Right renal pelvis (tissue), 4 donors: ENCODE data around the gene S100A7. TPM values are rescaled to one million over a fixed set of nuclear protein-coding genes. Genes with fewer than 3 reads are reported as not detected.
"Not testable (repeated sequence)": the region's sequence is repeated elsewhere in the genome, so short reads cannot be mapped to it uniquely, and the experiment has no call there.

Source experiments
- DNase-seq, 4 donors: peaks; one replicate each; pipeline ENCODE4 v3.0.0-alpha.2; 2013; ENCODE audit warnings: low read depth in 4 of 4, low spot score in 3 of 4, missing footprints in 1 of 4
- polyA plus RNA-seq, 4 donors: library from polyadenylated mRNA; unstranded; fragments of 120-200 nt; gene quantifications; one replicate each; pipeline ENCODE4 v1.2.1, GENCODE V29; 2013; ENCODE audit not compliant: insufficient read length in 4 of 4

The S100A7 gene
- polyA plus RNA-seq, 4 donors: 0.21 to 0.96 (median 0.67) TPM; not detected in 1

GRCh38 chr1:153478047-153478691, 17.7 kb upstream of the S100A7 start:
- no peak for DNase-seq

- DNase-seq: no peak
These were observed 16.1 kb upstream of the S100A7 start for GRCh38 chr1:153476491-153477093.

GRCh38 chr1:153475282-153475681, 14.8 kb upstream of the S100A7 start:
- DNase-seq: no peak

GRCh38 chr1:153474347-153474746, 13.9 kb upstream of the S100A7 start:
- no peak for DNase-seq

- no peak for DNase-seq
These were observed 10.3 kb upstream of the S100A7 start for GRCh38 chr1:153470707-153471106.

GRCh38 chr1:153466908-153467307, 6.5 kb upstream of the S100A7 start:
- DNase-seq: no peak

- DNase-seq: no peak
These were observed 5.6 kb upstream of the S100A7 start for GRCh38 chr1:153465811-153466636.

- DNase-seq: not testable (repeated sequence)
These were observed 2.3 kb upstream of the S100A7 start for GRCh38 chr1:153462741-153463140.

GRCh38 chr1:153459655-153460054, 796 bp downstream of the S100A7 start:
- no peak for DNase-seq

GRCh38 chr1:153456396-153456795, 4.1 kb downstream of the S100A7 start:
- DNase-seq: no peak

- DNase-seq: not testable (repeated sequence)
These were observed 11.6 kb downstream of the S100A7 start for GRCh38 chr1:153448851-153449250.

GRCh38 chr1:153447498-153448170, 12.8 kb downstream of the S100A7 start:
- DNase-seq: no peak

- no peak for DNase-seq
These were observed 16.4 kb downstream of the S100A7 start for GRCh38 chr1:153444078-153444477.

GRCh38 chr1:153443486-153443885, 17.0 kb downstream of the S100A7 start:
- DNase-seq: no peak

- no peak for DNase-seq
These were observed 19.2 kb downstream of the S100A7 start for GRCh38 chr1:153441238-153441755.

- no peak for DNase-seq
These were observed 21.2 kb downstream of the S100A7 start for GRCh38 chr1:153439273-153439672.

GRCh38 chr1:153438599-153438998, 21.9 kb downstream of the S100A7 start:
- no peak for DNase-seq

GRCh38 chr1:153437236-153437635, 23.2 kb downstream of the S100A7 start:
- no peak for DNase-seq

- DNase-seq: no peak
These were observed 25.6 kb downstream of the S100A7 start for GRCh38 chr1:153434746-153435455.
